ENCODE measurements around the gene SNAPC3.
A peak's percentile ranks its signal among the peaks of the same experiment; 100 is the strongest.

The SNAPC3 gene

GRCh38 chr9:15510789-15511575 is 88.3 kb downstream of the SNAPC3 start, which contains the start of gene PSIP1 (continued):
- no peak for TF ChIP-seq ZNF239 (tag by site-specific recombination; IDR thresholded peaks at IDR 0.05)
- TF ChIP-seq ZNF341 (tag by site-specific recombination; IDR thresholded peaks at IDR 0.05; ENCODE audit: low read depth): 0 out of 2 replicates have a peak, but pooled peaks have one; percentile 11
- TF ChIP-seq ZNF830 (tag by site-specific recombination; IDR thresholded peaks at IDR 0.05; ENCODE audit: low read depth): no peak
- no peak for TF ChIP-seq ZNF132 (tag by site-specific recombination; IDR thresholded peaks at IDR 0.05; ENCODE audit: borderline replicate concordance)
- TF ChIP-seq ZNF843 (tag by site-specific recombination; IDR thresholded peaks at IDR 0.05): peak; percentile 53; the same call in 1 of the 2 replicates
- TF ChIP-seq KLF8 (tag by site-specific recombination; IDR thresholded peaks at IDR 0.05): peak; percentile 83; the same call in 1 of the 2 replicates
- no peak for TF ChIP-seq ZNF302 (tag by site-specific recombination; IDR thresholded peaks at IDR 0.05; ENCODE audit: low read depth)
- TF ChIP-seq ZNF596 (tag by site-specific recombination; IDR thresholded peaks at IDR 0.05): no peak
- TF ChIP-seq RBAK (tag by site-specific recombination; IDR thresholded peaks at IDR 0.05): no peak
- TF ChIP-seq ZNF23 (tag by site-specific recombination; IDR thresholded peaks at IDR 0.05; ENCODE audit: borderline replicate concordance): no peak
- TF ChIP-seq ZNF488 (tag by site-specific recombination; IDR thresholded peaks at IDR 0.05): no peak
- no peak for TF ChIP-seq ZNF768 (tag by site-specific recombination; IDR thresholded peaks at IDR 0.05)
- TF ChIP-seq HOXC10 (CRISPR knock-in tag; IDR thresholded peaks at IDR 0.05): no peak
- peak; percentile 100 for TF ChIP-seq PRDM10 (tag by site-specific recombination; IDR thresholded peaks at IDR 0.05)
- TF ChIP-seq ATF2 (tag by site-specific recombination; IDR thresholded peaks at IDR 0.05; ENCODE audit: low read depth): no peak
- no peak for TF ChIP-seq BCL11A (tag by site-specific recombination; IDR thresholded peaks at IDR 0.05; ENCODE audit: low read depth)
- no peak for TF ChIP-seq ZNF521 (tag by site-specific recombination; IDR thresholded peaks at IDR 0.05)
- TF ChIP-seq ZNF133 (tag by site-specific recombination; IDR thresholded peaks at IDR 0.05): no peak
- 0 out of 2 replicates have a peak, but pooled peaks have one; percentile 35 for TF ChIP-seq GLIS2 (tag by site-specific recombination; IDR thresholded peaks at IDR 0.05)
- peak; percentile 12; the same call in 1 of the 2 replicates for TF ChIP-seq ZNF335 (tag by site-specific recombination; conservative IDR thresholded peaks at IDR 0.05)
- no peak for TF ChIP-seq ZNF18 (tag by site-specific recombination; IDR thresholded peaks at IDR 0.05)
- TF ChIP-seq BCL11B (tag by site-specific recombination; IDR thresholded peaks at IDR 0.05; ENCODE audit: low read depth): no peak
- TF ChIP-seq ZBTB44 (tag by site-specific recombination; IDR thresholded peaks at IDR 0.05): peak; percentile 99
- no peak for TF ChIP-seq ZNF423 (tag by site-specific recombination; IDR thresholded peaks at IDR 0.05)
- TF ChIP-seq ZNF112 (tag by site-specific recombination; IDR thresholded peaks at IDR 0.05): no peak
- TF ChIP-seq ZNF202 (tag by site-specific recombination; IDR thresholded peaks at IDR 0.05; ENCODE audit: borderline replicate concordance): no peak
- TF ChIP-seq ZNF585B (tag by site-specific recombination; IDR thresholded peaks at IDR 0.05): no peak
- TF ChIP-seq ZNF514 (tag by site-specific recombination; IDR thresholded peaks at IDR 0.05): no peak
- TF ChIP-seq SP3 (tag by site-specific recombination; IDR thresholded peaks at IDR 0.05): peak; percentile 71
- TF ChIP-seq ZNF777 (tag by site-specific recombination; IDR thresholded peaks at IDR 0.05; ENCODE audit: borderline replicate concordance): no peak
- peak; percentile 47; the same call in 1 of the 2 replicates for TF ChIP-seq GLIS1 (tag by site-specific recombination; IDR thresholded peaks at IDR 0.05)
- TF ChIP-seq HOXD13 (CRISPR knock-in tag; IDR thresholded peaks at IDR 0.05; ENCODE audit: borderline replicate concordance): no peak
